Measurements from ENCODE around the gene SLFNL1. TPM values are rescaled to one million over a fixed set of nuclear protein-coding genes. Genes with fewer than 3 reads are reported as not detected.

The SLFNL1 gene
- total and polyA plus RNA-seq, 4 donors, result 0.02 to 0.68 (median 0.38) TPM

DNA sequence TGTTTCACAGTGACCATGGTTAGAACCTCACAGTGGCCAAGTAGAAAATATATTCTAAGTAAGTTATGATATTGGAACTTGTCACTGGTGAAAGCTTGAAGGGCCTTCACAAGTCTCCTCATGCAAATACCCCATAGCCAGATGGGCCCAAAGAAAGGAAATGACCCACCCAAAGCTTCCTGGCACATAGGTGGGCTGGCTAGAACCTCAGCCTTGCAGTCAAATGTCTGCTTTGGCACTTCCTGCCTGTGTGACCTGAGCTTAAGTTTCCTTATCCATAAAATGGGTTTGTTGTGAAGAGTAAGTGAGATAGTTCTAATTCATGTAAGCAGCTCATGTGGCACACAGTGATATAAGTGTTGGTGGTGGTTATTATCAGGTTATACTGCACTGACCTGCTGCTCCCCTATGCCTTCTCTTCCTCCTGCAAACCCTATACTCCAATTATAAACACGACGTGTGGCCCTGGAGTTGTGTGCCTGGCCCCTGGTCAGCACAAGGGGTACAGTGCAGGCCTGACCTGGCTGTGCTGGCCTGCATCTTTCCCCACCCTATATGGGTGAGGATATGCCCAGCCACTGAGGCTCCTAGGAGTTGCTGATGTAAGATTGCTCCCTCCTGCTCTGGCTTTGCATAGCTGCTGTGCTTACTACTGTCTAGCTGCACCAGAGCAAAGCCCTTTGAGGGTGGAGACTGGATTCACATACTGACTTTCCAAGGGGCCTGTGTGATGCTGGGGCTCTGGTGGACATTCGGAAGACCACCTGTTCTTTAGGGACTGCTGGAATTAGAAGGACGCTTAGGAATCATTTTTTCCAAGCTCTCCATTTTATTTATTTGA lies 4.7 kb upstream of the SLFNL1 start:
- peaks cover 0 to 17% (median 6%) of the 10 kb centered on the region in 4 donors for H3K36me3 ChIP-seq (ENCODE audit: control insufficient read depth in 4 of 4, insufficient read depth in 3 of 4, low read depth in 1 of 4, low read length in 3 of 4)
- WGBS, result 97% methylated on average over 4 of the region's 4 CpGs

DNA sequence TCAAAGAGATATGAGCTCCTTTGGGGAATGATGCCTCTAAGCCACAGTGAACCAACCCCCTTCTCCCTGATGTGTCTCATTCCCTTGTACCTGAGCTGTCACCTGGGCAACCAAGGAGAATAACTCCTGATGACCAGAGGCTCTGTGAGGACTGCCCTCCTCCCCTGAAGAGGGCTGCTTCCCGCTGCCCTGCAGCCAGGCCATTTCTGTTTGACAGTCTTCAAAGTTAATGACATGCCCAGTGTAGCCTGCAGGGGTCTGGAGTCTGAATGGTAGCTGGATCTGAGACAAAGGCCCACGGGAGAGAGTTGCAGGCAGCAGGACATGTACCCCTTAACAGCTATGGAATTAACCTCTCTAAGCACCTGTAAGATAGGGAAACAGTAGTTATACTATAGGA lies 3.4 kb upstream of the SLFNL1 start:
- Histone ChIP-seq H3K36me3 (ENCODE audit: control insufficient read depth in 4 of 4, insufficient read depth in 3 of 4, low read depth in 1 of 4, low read length in 3 of 4) (peaks cover 0 to 17% (median 6%) of the 10 kb centered on the region in 4 donors), H3K9ac (ENCODE audit: low read depth in 1 of 2, low read length in 2 of 2) (no peak overlapping the region), H3K4me1 (ENCODE audit: control insufficient read depth in 4 of 4, insufficient read depth in 4 of 4, low read length in 3 of 4) (no peaks in the 10 kb centered on the region), H3K27me3 (ENCODE audit: control insufficient read depth in 4 of 4, insufficient read depth in 4 of 4, low read length in 3 of 4) (no peaks in the 10 kb centered on the region), H3K9me3 (ENCODE audit: control insufficient read depth in 4 of 4, low read length in 3 of 4) (no peaks in the 10 kb centered on the region), H3K27ac (ENCODE audit: low read depth in 1 of 2, low read length in 2 of 2) (no peak overlapping the region), H3K4me3 (ENCODE audit: low read depth in 1 of 3, low read length in 3 of 3) (no peak overlapping the region)
- no peak for TF ChIP-seq NR2F2 (IDR thresholded peaks at IDR 0.05)
- TF ChIP-seq TAF1 (conservative IDR thresholded peaks at IDR 0.05), result no peak
- no peak for TF ChIP-seq EGR1 (IDR thresholded peaks at IDR 0.05; ENCODE audit: low read depth in 2 of 2)
- no peak for TF ChIP-seq SP1 (IDR thresholded peaks at IDR 0.05)
- no peak for TF ChIP-seq HNF4A (conservative IDR thresholded peaks at IDR 0.05)
- TF ChIP-seq, protein P1, sequence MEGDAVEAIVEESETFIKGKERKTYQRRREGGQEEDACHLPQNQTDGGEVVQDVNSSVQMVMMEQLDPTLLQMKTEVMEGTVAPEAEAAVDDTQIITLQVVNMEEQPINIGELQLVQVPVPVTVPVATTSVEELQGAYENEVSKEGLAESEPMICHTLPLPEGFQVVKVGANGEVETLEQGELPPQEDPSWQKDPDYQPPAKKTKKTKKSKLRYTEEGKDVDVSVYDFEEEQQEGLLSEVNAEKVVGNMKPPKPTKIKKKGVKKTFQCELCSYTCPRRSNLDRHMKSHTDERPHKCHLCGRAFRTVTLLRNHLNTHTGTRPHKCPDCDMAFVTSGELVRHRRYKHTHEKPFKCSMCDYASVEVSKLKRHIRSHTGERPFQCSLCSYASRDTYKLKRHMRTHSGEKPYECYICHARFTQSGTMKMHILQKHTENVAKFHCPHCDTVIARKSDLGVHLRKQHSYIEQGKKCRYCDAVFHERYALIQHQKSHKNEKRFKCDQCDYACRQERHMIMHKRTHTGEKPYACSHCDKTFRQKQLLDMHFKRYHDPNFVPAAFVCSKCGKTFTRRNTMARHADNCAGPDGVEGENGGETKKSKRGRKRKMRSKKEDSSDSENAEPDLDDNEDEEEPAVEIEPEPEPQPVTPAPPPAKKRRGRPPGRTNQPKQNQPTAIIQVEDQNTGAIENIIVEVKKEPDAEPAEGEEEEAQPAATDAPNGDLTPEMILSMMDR (IDR thresholded peaks at IDR 0.05; ENCODE audit: low read depth, low read length, missing input control), result no peak
- no peak for DNase-seq (ENCODE audit: low spot score)
- 89% methylated on average over 2 of the region's 2 CpGs for WGBS

More for the DNA sequence above, 4.7 kb upstream of the SLFNL1 start:
- DNase-seq (ENCODE audit: low spot score), result no peak
- TF ChIP-seq FOXA1 (IDR thresholded peaks at IDR 0.05) (no peak), HNF4G (IDR thresholded peaks at IDR 0.05) (no peak)
- TF ChIP-seq, protein P2, sequence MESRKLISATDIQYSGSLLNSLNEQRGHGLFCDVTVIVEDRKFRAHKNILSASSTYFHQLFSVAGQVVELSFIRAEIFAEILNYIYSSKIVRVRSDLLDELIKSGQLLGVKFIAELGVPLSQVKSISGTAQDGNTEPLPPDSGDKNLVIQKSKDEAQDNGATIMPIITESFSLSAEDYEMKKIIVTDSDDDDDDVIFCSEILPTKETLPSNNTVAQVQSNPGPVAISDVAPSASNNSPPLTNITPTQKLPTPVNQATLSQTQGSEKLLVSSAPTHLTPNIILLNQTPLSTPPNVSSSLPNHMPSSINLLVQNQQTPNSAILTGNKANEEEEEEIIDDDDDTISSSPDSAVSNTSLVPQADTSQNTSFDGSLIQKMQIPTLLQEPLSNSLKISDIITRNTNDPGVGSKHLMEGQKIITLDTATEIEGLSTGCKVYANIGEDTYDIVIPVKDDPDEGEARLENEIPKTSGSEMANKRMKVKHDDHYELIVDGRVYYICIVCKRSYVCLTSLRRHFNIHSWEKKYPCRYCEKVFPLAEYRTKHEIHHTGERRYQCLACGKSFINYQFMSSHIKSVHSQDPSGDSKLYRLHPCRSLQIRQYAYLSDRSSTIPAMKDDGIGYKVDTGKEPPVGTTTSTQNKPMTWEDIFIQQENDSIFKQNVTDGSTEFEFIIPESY (IDR thresholded peaks at IDR 0.05), result no peak
- Histone ChIP-seq H3K9ac (ENCODE audit: low read depth in 1 of 2, low read length in 2 of 2) (no peak overlapping the region), H3K4me1 (ENCODE audit: control insufficient read depth in 4 of 4, insufficient read depth in 4 of 4, low read length in 3 of 4) (peaks cover 0 to 3% (median under 1%) of the 10 kb centered on the region in 4 donors), H3K27ac (ENCODE audit: low read depth in 1 of 2, low read length in 2 of 2) (no peak overlapping the region), H3K27me3 (ENCODE audit: control insufficient read depth in 4 of 4, insufficient read depth in 4 of 4, low read length in 3 of 4) (no peaks in the 10 kb centered on the region), H3K9me3 (ENCODE audit: control insufficient read depth in 4 of 4, low read length in 3 of 4) (no peaks in the 10 kb centered on the region), H3K4me3 (ENCODE audit: low read depth in 1 of 3, low read length in 3 of 3) (no peak overlapping the region)

DNA sequence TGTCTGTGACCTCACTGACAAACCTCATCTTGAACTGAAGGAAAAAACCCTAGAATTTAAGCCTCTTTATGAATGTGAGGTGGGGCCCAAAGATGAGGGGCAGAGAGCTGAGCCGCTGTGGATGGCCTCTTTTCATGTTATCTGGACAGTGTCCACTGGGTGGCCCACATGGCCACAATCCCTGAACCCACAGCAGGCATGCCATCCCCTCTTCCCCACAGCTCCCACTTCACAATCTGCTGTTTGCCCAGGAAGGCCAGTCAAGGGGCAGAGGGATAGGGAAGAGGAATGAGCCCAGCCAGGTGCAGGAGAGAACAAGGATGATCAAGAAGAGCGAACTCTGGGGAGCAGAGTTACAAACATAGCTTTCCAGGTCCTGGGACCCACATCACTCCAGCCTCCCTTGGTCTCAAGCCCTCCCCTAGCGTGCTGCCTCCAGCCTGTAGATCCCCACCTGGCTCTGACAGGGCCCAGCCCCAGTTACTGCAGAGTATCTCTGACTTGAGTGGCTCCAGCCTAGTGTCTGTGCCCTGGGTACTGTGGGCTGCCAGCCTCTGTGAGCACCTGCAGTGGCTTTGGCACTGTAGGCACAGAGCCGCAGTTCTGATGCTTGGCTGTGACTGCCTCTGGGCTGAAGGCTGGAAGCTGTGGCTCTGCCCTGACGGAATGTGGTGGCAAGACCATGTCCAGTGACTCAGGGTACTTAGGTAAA lies 1.9 kb upstream of the SLFNL1 start:
- H3K27ac ChIP-seq (ENCODE audit: low read depth in 1 of 2, low read length in 2 of 2), result no peak overlapping the region
- WGBS, result 94% methylated on average over 5 of the region's 5 CpGs
- no peak overlapping the region for H3K9ac ChIP-seq (ENCODE audit: low read depth in 1 of 2, low read length in 2 of 2)
- peaks cover 0 to 16% (median 6%) of the 10 kb centered on the region in 4 donors for H3K36me3 ChIP-seq (ENCODE audit: control insufficient read depth in 4 of 4, insufficient read depth in 3 of 4, low read depth in 1 of 4, low read length in 3 of 4)
- no peak overlapping the region for H3K4me3 ChIP-seq (ENCODE audit: low read depth in 1 of 3, low read length in 3 of 3)
- TF ChIP-seq, protein P1 (IDR thresholded peaks at IDR 0.05; ENCODE audit: low read depth, low read length, missing input control), result peak; percentile 22
- peak; percentile 60 to 75 for TF ChIP-seq RAD21 (IDR thresholded peaks at IDR 0.05)
- no peak for TF ChIP-seq SP1 (IDR thresholded peaks at IDR 0.05)
- no peak for TF ChIP-seq HNF4A (conservative IDR thresholded peaks at IDR 0.05)
- TF ChIP-seq, protein P3, sequence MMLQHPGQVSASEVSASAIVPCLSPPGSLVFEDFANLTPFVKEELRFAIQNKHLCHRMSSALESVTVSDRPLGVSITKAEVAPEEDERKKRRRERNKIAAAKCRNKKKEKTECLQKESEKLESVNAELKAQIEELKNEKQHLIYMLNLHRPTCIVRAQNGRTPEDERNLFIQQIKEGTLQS (IDR thresholded peaks at IDR 0.05), result no peak
- TF ChIP-seq, protein P2 (IDR thresholded peaks at IDR 0.05), result no peak
- no peak for DNase-seq (ENCODE audit: low spot score)
- no peaks in the 10 kb centered on the region for H3K4me1 ChIP-seq (ENCODE audit: control insufficient read depth in 4 of 4, insufficient read depth in 4 of 4, low read length in 3 of 4)
- no peaks in the 10 kb centered on the region for H3K9me3 ChIP-seq (ENCODE audit: control insufficient read depth in 4 of 4, low read length in 3 of 4)
- no peaks in the 10 kb centered on the region for H3K27me3 ChIP-seq (ENCODE audit: control insufficient read depth in 4 of 4, insufficient read depth in 4 of 4, low read length in 3 of 4)
